Astrocyte (in vitro differentiated cells and primary cell): ENCODE measurements around the gene CROCC2. TPM values are rescaled to one million over a fixed set of nuclear protein-coding genes. Genes with fewer than 3 reads are reported as not detected.

Source experiments
- DNase-seq: peaks from one replicate; pipeline ENCODE4 v3.0.0-alpha.2; 2010; ENCODE audit warnings: low read depth
- FAIRE-seq: peaks from 2 replicates; lab custom pipeline; 2011; peaks lifted over from hg19 to GRCh38; lab: Jason Lieb, UNC
- H2AFZ ChIP-seq: 2 replicates; pipeline ENCODE4 v1.6.0; 2012; ENCODE audit warnings: low read depth, low read length, inconsistent platforms
- H3K27ac ChIP-seq: 2 replicates; pipeline ENCODE4 v1.5.1; 2011; ENCODE audit warnings: low read depth, low read length, inconsistent platforms
- H3K27me3 ChIP-seq: 2 replicates; pipeline ENCODE4 v1.6.0; 2011; ENCODE audit warnings: low read length, inconsistent platforms; ENCODE audit not compliant: insufficient read depth
- H3K36me3 ChIP-seq: 2 replicates; pipeline ENCODE4 v1.5.1; 2011; ENCODE audit warnings: low read length, inconsistent platforms; ENCODE audit not compliant: insufficient read depth
- H3K4me1 ChIP-seq: 2 replicates; pipeline ENCODE4 v1.5.1; 2011; ENCODE audit warnings: low read length, inconsistent platforms; ENCODE audit not compliant: insufficient read depth
- H3K4me2 ChIP-seq: 2 replicates; pipeline ENCODE4 v1.6.0; 2012; ENCODE audit warnings: low read length, inconsistent platforms
- H3K4me3 ChIP-seq: 2 replicates; pipeline ENCODE4 v1.5.1; 2011; ENCODE audit warnings: low read depth, mild to moderate bottlenecking, low read length, inconsistent platforms; ENCODE audit not compliant: insufficient read depth
- H3K79me2 ChIP-seq: 2 replicates; pipeline ENCODE4 v1.6.0; 2012; ENCODE audit warnings: mild to moderate bottlenecking, low read length, inconsistent platforms; ENCODE audit not compliant: insufficient read depth
- H3K9ac ChIP-seq: 2 replicates; pipeline ENCODE4 v1.6.0; 2012; ENCODE audit warnings: mild to moderate bottlenecking, low read length, inconsistent platforms
- H3K9me3 ChIP-seq: 2 replicates; pipeline ENCODE4 v1.5.1; 2012; ENCODE audit warnings: low read depth, mild to moderate bottlenecking, low read length, inconsistent platforms; ENCODE audit not compliant: insufficient read depth
- H4K20me1 ChIP-seq: 2 replicates; pipeline ENCODE4 v1.6.0; 2012; ENCODE audit warnings: low read length, inconsistent platforms; ENCODE audit not compliant: insufficient read depth
- H3K27ac Mint-ChIP-seq: one replicate; pipeline ENCODE4 v1.8.0; 2021; ENCODE audit warnings: mild to moderate bottlenecking, mixed read lengths; ENCODE audit not compliant: unreplicated experiment
- H3K27me3 Mint-ChIP-seq: one replicate; pipeline ENCODE4 v1.8.0; 2021; ENCODE audit warnings: low read depth, mixed read lengths; ENCODE audit not compliant: unreplicated experiment
- H3K36me3 Mint-ChIP-seq: one replicate; pipeline ENCODE4 v1.8.0; 2021; ENCODE audit warnings: low read depth, mixed read lengths; ENCODE audit not compliant: unreplicated experiment
- H3K4me1 Mint-ChIP-seq: one replicate; pipeline ENCODE4 v1.8.0; 2021; ENCODE audit warnings: low read depth, mixed read lengths; ENCODE audit not compliant: unreplicated experiment
- H3K4me3 Mint-ChIP-seq: one replicate; pipeline ENCODE4 v1.8.0; 2021; ENCODE audit warnings: mild to moderate bottlenecking, moderate library complexity, mixed read lengths; ENCODE audit not compliant: unreplicated experiment
- H3K9me3 Mint-ChIP-seq: one replicate; pipeline ENCODE4 v1.8.0; 2021; ENCODE audit warnings: mild to moderate bottlenecking, mixed read lengths; ENCODE audit not compliant: unreplicated experiment
- EZH2 ChIP-seq: IDR thresholded peaks from 2 replicates; pipeline ENCODE4 v1.6.1; 2012; ENCODE audit warnings: mild to moderate bottlenecking, low read length, inconsistent platforms; ENCODE audit not compliant: insufficient read depth
- total RNA-seq: library from RNA; stranded (reverse); gene quantifications from 2 replicates; pipeline ENCODE4 v1.2.1, GENCODE V29; 2021
- TF ChIP-seq, protein P1 (sequence below): IDR thresholded peaks from 2 replicates; pipeline ENCODE4 v1.5.1; 2011; ENCODE audit warnings: low read depth, mild to moderate bottlenecking, inconsistent platforms, low read length, moderate library complexity; ENCODE audit not compliant: insufficient read depth

CROCC2 gene
- total RNA-seq, 1 donor from 2014 or later = not detected

DNA sequence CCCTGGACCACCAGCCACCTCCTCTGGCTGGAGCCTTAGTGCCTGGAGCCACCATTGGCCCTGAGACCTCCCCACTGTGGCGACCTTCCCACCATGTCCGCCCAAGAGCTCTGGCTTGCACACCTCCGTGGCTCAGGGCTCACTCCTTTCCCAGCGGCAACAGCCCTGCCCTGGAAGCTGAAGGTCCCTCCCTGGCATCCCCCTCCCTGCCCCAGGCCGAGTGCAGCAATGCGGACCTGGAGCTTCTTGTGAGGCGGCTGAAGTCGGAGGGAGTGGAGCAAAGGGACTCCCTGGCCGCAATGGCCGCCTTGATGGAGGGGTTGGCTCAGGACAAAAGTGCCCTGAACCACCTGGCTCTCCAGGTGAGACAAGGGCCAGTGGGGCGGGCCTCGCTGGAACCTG is 28.6 kb downstream of the CROCC2 start:
- Histone ChIP-seq H3K9me3 (no peaks in the 10 kb centered on the region), H2AFZ (no peak overlapping the region), H4K20me1 (no peaks in the 10 kb centered on the region), H3K27me3 (peaks cover 8% of the 10 kb centered on the region), H3K79me2 (no peaks in the 10 kb centered on the region), H3K27ac (no peak overlapping the region), H3K4me1 (no peaks in the 10 kb centered on the region), H3K9ac (no peak overlapping the region), H3K4me3 (no peak overlapping the region), H3K4me2 (no peak overlapping the region), H3K36me3 (no peaks in the 10 kb centered on the region)
- Mint-ChIP-seq H3K36me3 (no peaks in the 10 kb centered on the region), H3K9me3 (peaks cover 4% of the 10 kb centered on the region), H3K4me1 (no peaks in the 10 kb centered on the region), H3K27ac (no peak overlapping the region), H3K27me3 (peaks cover 39% of the 10 kb centered on the region), H3K4me3 (no peak overlapping the region)
- no peak for DNase-seq
- TF ChIP-seq, protein P1, sequence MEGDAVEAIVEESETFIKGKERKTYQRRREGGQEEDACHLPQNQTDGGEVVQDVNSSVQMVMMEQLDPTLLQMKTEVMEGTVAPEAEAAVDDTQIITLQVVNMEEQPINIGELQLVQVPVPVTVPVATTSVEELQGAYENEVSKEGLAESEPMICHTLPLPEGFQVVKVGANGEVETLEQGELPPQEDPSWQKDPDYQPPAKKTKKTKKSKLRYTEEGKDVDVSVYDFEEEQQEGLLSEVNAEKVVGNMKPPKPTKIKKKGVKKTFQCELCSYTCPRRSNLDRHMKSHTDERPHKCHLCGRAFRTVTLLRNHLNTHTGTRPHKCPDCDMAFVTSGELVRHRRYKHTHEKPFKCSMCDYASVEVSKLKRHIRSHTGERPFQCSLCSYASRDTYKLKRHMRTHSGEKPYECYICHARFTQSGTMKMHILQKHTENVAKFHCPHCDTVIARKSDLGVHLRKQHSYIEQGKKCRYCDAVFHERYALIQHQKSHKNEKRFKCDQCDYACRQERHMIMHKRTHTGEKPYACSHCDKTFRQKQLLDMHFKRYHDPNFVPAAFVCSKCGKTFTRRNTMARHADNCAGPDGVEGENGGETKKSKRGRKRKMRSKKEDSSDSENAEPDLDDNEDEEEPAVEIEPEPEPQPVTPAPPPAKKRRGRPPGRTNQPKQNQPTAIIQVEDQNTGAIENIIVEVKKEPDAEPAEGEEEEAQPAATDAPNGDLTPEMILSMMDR = no peak
- no peak for TF ChIP-seq EZH2
- no peak for FAIRE-seq

GRCh38 chr2:240935103-240935876 is 29.2 kb downstream of the CROCC2 start:
- no peaks in the 10 kb centered on the region for H3K36me3 Mint-ChIP-seq

More at GRCh38 chr2:240935103-240935876, 29.2 kb downstream of the CROCC2 start:
- H4K20me1 ChIP-seq = no peaks in the 10 kb centered on the region
- peaks cover 41% of the 10 kb centered on the region for H3K27me3 Mint-ChIP-seq
- peaks cover 8% of the 10 kb centered on the region for H3K27me3 ChIP-seq
- no peak overlapping the region for H3K4me3 Mint-ChIP-seq
- H3K9ac ChIP-seq = no peak overlapping the region
- H3K36me3 ChIP-seq = no peaks in the 10 kb centered on the region
- H3K4me2 ChIP-seq = no peak overlapping the region
- no peaks in the 10 kb centered on the region for H3K9me3 ChIP-seq
- DNase-seq = no peak
- H3K4me3 ChIP-seq = no peak overlapping the region
- H3K79me2 ChIP-seq = no peaks in the 10 kb centered on the region
- no peak overlapping the region for H3K27ac Mint-ChIP-seq
- H3K4me1 Mint-ChIP-seq = no peaks in the 10 kb centered on the region
- peaks cover 4% of the 10 kb centered on the region for H3K9me3 Mint-ChIP-seq
- TF ChIP-seq EZH2 = no peak
- TF ChIP-seq, protein P1 = no peak
- no peak for FAIRE-seq
- no peaks in the 10 kb centered on the region for H3K4me1 ChIP-seq
- H3K27ac ChIP-seq = no peak overlapping the region
- H2AFZ ChIP-seq = no peak overlapping the region
